Retinal pigment epithelial cell (primary cell): ENCODE results near the gene MYL5.

ENCODE experiments used
- DNase-seq: peaks from one replicate; pipeline ENCODE4 v3.0.0-alpha.2; 2010; ENCODE audit warnings: low read depth
- H3K4me3 ChIP-seq: 2 replicates; pipeline ENCODE4 v1.5.1; 2011; ENCODE audit warnings: mild to moderate bottlenecking, low read length, control low read depth, moderate library complexity
- CTCF ChIP-seq: conservative IDR thresholded peaks from 2 replicates; pipeline ENCODE4 v1.5.1; 2011; ENCODE audit warnings: low read depth, low read length, control low read depth, inconsistent platforms

MYL5 gene

GRCh38 chr4:628311-628741 lies 46.0 kb upstream of the MYL5 start:
- no peak for TF ChIP-seq CTCF
- DNase-seq, result no peak
- no peak overlapping the region for H3K4me3 ChIP-seq

GRCh38 chr4:628821-629635 lies 45.3 kb upstream of the MYL5 start:
- no peak for DNase-seq
- no peak for TF ChIP-seq CTCF
- H3K4me3 ChIP-seq, result no peak overlapping the region

- no peak for TF ChIP-seq CTCF
- DNase-seq, result no peak
- no peak overlapping the region for H3K4me3 ChIP-seq
Measured at GRCh38 chr4:629636-629914, 44.8 kb upstream of the MYL5 start.

GRCh38 chr4:629915-630641 lies 44.3 kb upstream of the MYL5 start:
- H3K4me3 ChIP-seq, result no peak overlapping the region
- DNase-seq, result no peak
- TF ChIP-seq CTCF, result no peak

- no peak for TF ChIP-seq CTCF
- no peak for DNase-seq
- no peak overlapping the region for H3K4me3 ChIP-seq
Measured at GRCh38 chr4:630656-631055, 43.7 kb upstream of the MYL5 start.

- DNase-seq, result no peak
- H3K4me3 ChIP-seq, result no peak overlapping the region
- TF ChIP-seq CTCF, result no peak
Measured at GRCh38 chr4:632196-632790, 42.0 kb upstream of the MYL5 start.
